H9 (cell line): ENCODE measurements around the gene IMPDH1. TPM values are rescaled to one million over a fixed set of nuclear protein-coding genes. Genes with fewer than 3 reads are reported as not detected.
A peak's percentile ranks its signal among the peaks of the same experiment; 100 is the strongest.

ENCODE experiments used
- DNase-seq: peaks from one replicate; pipeline ENCODE4 v3.0.0-alpha.2; 2017
- H2AFZ ChIP-seq: one replicate; pipeline ENCODE4 v1.6.1; 2013; ENCODE audit warnings: mild to moderate bottlenecking, low read length, control low read depth, moderate library complexity
- H2AK5ac ChIP-seq: 2 replicates; pipeline ENCODE4 v1.6.1; 2013; ENCODE audit warnings: low read length, control low read depth, mixed read lengths; ENCODE audit not compliant: insufficient read length
- H2BK120ac ChIP-seq: one replicate; pipeline ENCODE4 v1.6.1; 2013; ENCODE audit warnings: low read depth, mild to moderate bottlenecking, low read length, control low read depth, inconsistent platforms; ENCODE audit not compliant: poor library complexity, severe bottlenecking
- H2BK12ac ChIP-seq: 2 replicates; pipeline ENCODE4 v1.6.1; 2013; ENCODE audit warnings: low read length, control low read depth, mixed read lengths, low read depth; ENCODE audit not compliant: insufficient read length
- H2BK15ac ChIP-seq: 2 replicates; pipeline ENCODE4 v1.6.1; 2013; ENCODE audit warnings: low read depth, low read length, control low read depth
- H2BK20ac ChIP-seq: one replicate; pipeline ENCODE4 v1.6.1; 2013; ENCODE audit warnings: low read depth, mild to moderate bottlenecking, low read length, control low read depth, inconsistent platforms; ENCODE audit not compliant: poor library complexity, severe bottlenecking
- H2BK5ac ChIP-seq: 2 replicates; pipeline ENCODE4 v1.6.1; 2013; ENCODE audit warnings: low read length, control low read depth, mixed read lengths; ENCODE audit not compliant: insufficient read length
- H3K14ac ChIP-seq: 2 replicates; pipeline ENCODE4 v1.6.1; 2013; ENCODE audit warnings: low read length, control low read depth; ENCODE audit not compliant: insufficient read depth
- H3K18ac ChIP-seq: 2 replicates; pipeline ENCODE4 v1.6.1; 2013; ENCODE audit warnings: low read depth, mild to moderate bottlenecking, mixed read lengths, low read length, control low read depth; ENCODE audit not compliant: insufficient read length
- H3K23ac ChIP-seq: 2 replicates; pipeline ENCODE4 v1.6.1; 2013; ENCODE audit warnings: low read length, control low read depth, mixed read lengths, low read depth; ENCODE audit not compliant: insufficient read length
- H3K23me2 ChIP-seq: 2 replicates; pipeline ENCODE4 v1.6.1; 2013; ENCODE audit warnings: low read depth, mild to moderate bottlenecking, mixed read lengths, low read length, control low read depth; ENCODE audit not compliant: insufficient read length, poor library complexity, severe bottlenecking
- H3K27ac ChIP-seq: 2 replicates; pipeline ENCODE4 v1.5.1; 2013; ENCODE audit warnings: low read length, control low read depth, mixed read lengths, low read depth; ENCODE audit not compliant: insufficient read length
- H3K27me3 ChIP-seq: 2 replicates; pipeline ENCODE4 v1.6.1; 2013; ENCODE audit warnings: low read length, control low read depth, inconsistent platforms; ENCODE audit not compliant: insufficient read depth
- H3K4ac ChIP-seq: 2 replicates; pipeline ENCODE4 v1.6.1; 2013; ENCODE audit warnings: low read depth, mild to moderate bottlenecking, control low read depth, inconsistent platforms, low read length, moderate library complexity
- H3K4me1 ChIP-seq: 2 replicates; pipeline ENCODE4 v1.6.1; 2013; ENCODE audit warnings: low read length, control low read depth, inconsistent platforms; ENCODE audit not compliant: insufficient read depth
- H3K4me2 ChIP-seq: 2 replicates; pipeline ENCODE4 v1.6.1; 2013; ENCODE audit warnings: low read length, control low read depth, mixed read lengths; ENCODE audit not compliant: insufficient read length, insufficient read depth
- H3K56ac ChIP-seq: 2 replicates; pipeline ENCODE4 v1.6.1; 2013; ENCODE audit warnings: low read depth, mild to moderate bottlenecking, mixed read lengths, low read length, control low read depth; ENCODE audit not compliant: insufficient read length
- H3K79me1 ChIP-seq: 2 replicates; pipeline ENCODE4 v1.6.1; 2013; ENCODE audit warnings: low read depth, mild to moderate bottlenecking, moderate library complexity, low read length, control low read depth, inconsistent platforms; ENCODE audit not compliant: insufficient read depth, poor library complexity, severe bottlenecking
- H3K79me2 ChIP-seq: 2 replicates; pipeline ENCODE4 v1.6.1; 2013; ENCODE audit warnings: low read length, control low read depth, inconsistent platforms; ENCODE audit not compliant: insufficient read depth
- H3K9ac ChIP-seq: 2 replicates; pipeline ENCODE4 v1.6.1; 2013; ENCODE audit warnings: low read length, control low read depth, mixed read lengths; ENCODE audit not compliant: insufficient read length; ENCODE audit errors: extremely low read depth
- H3K9me3 ChIP-seq: one replicate; pipeline ENCODE4 v1.6.1; 2013; ENCODE audit warnings: low read depth, low read length, inconsistent platforms; ENCODE audit not compliant: control insufficient read depth
- H3T11ph ChIP-seq: one replicate; pipeline ENCODE4 v1.6.1; 2013; ENCODE audit warnings: mild to moderate bottlenecking, low read length, control low read depth, inconsistent platforms
- H4K20me1 ChIP-seq: one replicate; pipeline ENCODE4 v1.6.1; 2013; ENCODE audit not compliant: control insufficient read depth, insufficient read length, insufficient read depth
- H4K5ac ChIP-seq: 2 replicates; pipeline ENCODE4 v1.6.1; 2013; ENCODE audit warnings: low read depth, mild to moderate bottlenecking, mixed read lengths, low read length, control low read depth; ENCODE audit not compliant: insufficient read length
- H4K8ac ChIP-seq: replicated peaks from 2 replicates; pipeline ENCODE4 v1.6.1; 2013; ENCODE audit warnings: low read length, control low read depth, mixed read lengths, low read depth; ENCODE audit not compliant: insufficient read length
- H4K91ac ChIP-seq: 2 replicates; pipeline ENCODE4 v1.6.1; 2013; ENCODE audit warnings: low read depth, mild to moderate bottlenecking, moderate library complexity, mixed read lengths, low read length, control low read depth; ENCODE audit not compliant: insufficient read length
- H3K27ac Mint-ChIP-seq, 3 experiments: 2 replicates in 2 of 3; 3 replicates in 1 of 3; pipeline ENCODE4 v1.8.0; 2020 to 2021; ENCODE audit warnings: mixed read lengths in 3 of 3, mild to moderate bottlenecking in 1 of 3, moderate library complexity in 1 of 3
- H3K27me3 Mint-ChIP-seq: 2 replicates; pipeline ENCODE4 v1.8.0; 2021; ENCODE audit warnings: low read depth, mild to moderate bottlenecking, moderate library complexity, mixed read lengths
- H3K36me3 Mint-ChIP-seq, 3 experiments: 2 replicates in 2 of 3; 3 replicates in 1 of 3; pipeline ENCODE4 v1.8.0; 2020 to 2021; ENCODE audit warnings: low read depth in 3 of 3, mixed read lengths in 3 of 3; ENCODE audit not compliant: insufficient read depth in 1 of 3
- H3K4me1 Mint-ChIP-seq, 2 experiments: 2 replicates each; pipeline ENCODE4 v1.8.0; 2020; ENCODE audit warnings: mixed read lengths in 2 of 2
- H3K4me3 Mint-ChIP-seq, 2 experiments: 2 replicates in 1 of 2; 3 replicates in 1 of 2; pipeline ENCODE4 v1.8.0; 2020 to 2021; ENCODE audit warnings: mild to moderate bottlenecking in 2 of 2, mixed read lengths in 2 of 2, moderate library complexity in 1 of 2
- H3K9me3 Mint-ChIP-seq, 2 experiments: 2 replicates in 1 of 2; 3 replicates in 1 of 2; pipeline ENCODE4 v1.8.0; 2020; ENCODE audit warnings: mild to moderate bottlenecking in 2 of 2, mixed read lengths in 2 of 2, moderate library complexity in 1 of 2
- CTCF ChIP-seq: fragments of 200-600 bp; sonication (generic); conservative IDR thresholded peaks from 3 replicates; pipeline ENCODE4 v1.8.0; 2021; ENCODE audit warnings: antibody characterized with exemption, mild to moderate bottlenecking
- WGBS: extraction: QIAGEN DNeasy Blood & Tissue Kit; methylation state at CpG from one replicate; pipeline ENCODE4 v1.1.7; 2013; ENCODE audit warnings: missing lambda C conversion rate, low lambda C conversion rate, mixed read lengths; ENCODE audit not compliant: insufficient read length; ENCODE audit errors: extremely low coverage; 5-methylcytosine and 5-hydroxymethylcytosine counted together
- total RNA-seq: library from RNA; stranded (reverse); gene quantifications from 2 replicates; pipeline ENCODE4 v1.2.1, GENCODE V29; 2021

The IMPDH1 gene
- total RNA-seq, 1 experiment from 2014 or later = 35.2 TPM

GRCh38 chr7:128434413-128435326 lies 24.9 kb upstream of the IMPDH1 start:
- no peak overlapping the region for H3K23ac ChIP-seq

More at GRCh38 chr7:128434413-128435326, 24.9 kb upstream of the IMPDH1 start:
- no peak overlapping the region for H3K4ac ChIP-seq
- no CpG with 5 or more reads among the region's 4 CpGs for WGBS
- Mint-ChIP-seq H3K9me3 (no peaks in the 10 kb centered on the region), H3K4me3 (no peak overlapping the region), H3K27me3 (peaks cover 3% of the 10 kb centered on the region), H3K4me1 (peaks cover 19 to 26% of the 10 kb centered on the region in 2 experiments), H3K36me3 (no peaks in the 10 kb centered on the region), H3K27ac (peak overlapping the region in 1 of 3 experiments; percentile 47; a peak in 1 of 7 replicates)
- no peak overlapping the region for H3K18ac ChIP-seq
- H4K91ac ChIP-seq = no peak overlapping the region
- H3K9me3 ChIP-seq = no peaks in the 10 kb centered on the region
- DNase-seq = no peak
- no peak overlapping the region for H3K4me2 ChIP-seq
- H4K5ac ChIP-seq = no peak overlapping the region
- no peaks in the 10 kb centered on the region for H4K20me1 ChIP-seq
- H2BK15ac ChIP-seq = no peak overlapping the region
- H2BK20ac ChIP-seq = no peak overlapping the region
- no peak overlapping the region for H3K56ac ChIP-seq
- no peaks in the 10 kb centered on the region for H3K27me3 ChIP-seq
- TF ChIP-seq CTCF = no peak
- H2AK5ac ChIP-seq = no peak overlapping the region
- no peaks in the 10 kb centered on the region for H3K79me2 ChIP-seq
- no peak overlapping the region for H3T11ph ChIP-seq
- no peaks in the 10 kb centered on the region for H3K4me1 ChIP-seq
- no peak overlapping the region for H4K8ac ChIP-seq
- H2BK120ac ChIP-seq = no peak overlapping the region
- no peaks in the 10 kb centered on the region for H3K23me2 ChIP-seq
- no peak overlapping the region for H2BK5ac ChIP-seq
- no peak overlapping the region for H3K14ac ChIP-seq
- H2BK12ac ChIP-seq = no peak overlapping the region
- H3K79me1 ChIP-seq = no peaks in the 10 kb centered on the region
- no peak overlapping the region for H2AFZ ChIP-seq
- no peak overlapping the region for H3K9ac ChIP-seq
- no peak overlapping the region for H3K27ac ChIP-seq
